ENCODE results near the gene PRKCA. TPM values are rescaled to one million over a fixed set of nuclear protein-coding genes. Genes with fewer than 3 reads are reported as not detected.

PRKCA gene
- total RNA-seq, 1 experiment from 2014 or later = 20.7 TPM

DNA sequence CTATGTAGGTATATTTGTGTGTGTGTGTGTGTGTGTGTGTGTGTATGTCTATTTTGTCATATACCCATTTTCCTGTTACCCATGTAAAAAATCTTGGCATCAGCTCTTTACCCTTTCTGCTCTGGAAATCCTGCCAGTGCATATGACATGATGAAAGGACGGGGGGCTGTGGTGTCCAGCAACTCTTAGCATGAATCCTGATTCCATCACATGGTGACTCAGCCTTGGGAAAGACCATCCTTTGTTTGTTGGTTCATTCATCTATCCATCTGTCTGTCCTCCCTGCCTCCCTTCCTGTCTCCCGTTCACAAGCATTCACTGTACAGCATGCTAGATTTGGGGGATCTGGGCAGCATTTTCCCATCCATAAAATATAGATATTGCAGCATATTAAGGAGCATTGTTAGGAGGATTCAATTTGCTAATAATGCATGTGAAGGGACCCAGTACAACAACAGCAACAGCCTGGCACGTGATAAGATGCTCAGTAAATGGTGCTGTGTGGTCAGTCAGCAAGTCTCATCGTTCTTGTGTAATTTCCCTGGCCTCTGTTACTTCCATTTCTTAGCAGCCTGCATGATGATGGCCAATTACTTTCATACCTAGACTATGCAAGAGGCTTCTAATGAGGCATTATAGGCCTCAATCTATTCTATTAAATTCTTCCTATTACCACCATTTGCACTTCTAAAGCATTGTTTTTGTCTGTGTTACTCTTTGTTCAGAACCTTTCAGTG lies 191.0 kb downstream of the PRKCA start:
- TF ChIP-seq, protein P1, sequence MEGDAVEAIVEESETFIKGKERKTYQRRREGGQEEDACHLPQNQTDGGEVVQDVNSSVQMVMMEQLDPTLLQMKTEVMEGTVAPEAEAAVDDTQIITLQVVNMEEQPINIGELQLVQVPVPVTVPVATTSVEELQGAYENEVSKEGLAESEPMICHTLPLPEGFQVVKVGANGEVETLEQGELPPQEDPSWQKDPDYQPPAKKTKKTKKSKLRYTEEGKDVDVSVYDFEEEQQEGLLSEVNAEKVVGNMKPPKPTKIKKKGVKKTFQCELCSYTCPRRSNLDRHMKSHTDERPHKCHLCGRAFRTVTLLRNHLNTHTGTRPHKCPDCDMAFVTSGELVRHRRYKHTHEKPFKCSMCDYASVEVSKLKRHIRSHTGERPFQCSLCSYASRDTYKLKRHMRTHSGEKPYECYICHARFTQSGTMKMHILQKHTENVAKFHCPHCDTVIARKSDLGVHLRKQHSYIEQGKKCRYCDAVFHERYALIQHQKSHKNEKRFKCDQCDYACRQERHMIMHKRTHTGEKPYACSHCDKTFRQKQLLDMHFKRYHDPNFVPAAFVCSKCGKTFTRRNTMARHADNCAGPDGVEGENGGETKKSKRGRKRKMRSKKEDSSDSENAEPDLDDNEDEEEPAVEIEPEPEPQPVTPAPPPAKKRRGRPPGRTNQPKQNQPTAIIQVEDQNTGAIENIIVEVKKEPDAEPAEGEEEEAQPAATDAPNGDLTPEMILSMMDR (IDR thresholded peaks at IDR 0.05; ENCODE audit: unreplicated experiment) = no peak
- peaks cover 24% of the 10 kb centered on the region for H3K4me1 Mint-ChIP-seq (ENCODE audit: insufficient read depth, unreplicated experiment)
- no TSS peak for BruUV-seq (replicated peaks)
- POLR2A ChIA-PET = interaction anchor here (0.7 to 0.8 kb wide), 2 partner anchors 14 to 62 kb away, joined by 3 read pairs; no protein-coding TSS in a partner anchor
- H3K4me3 Mint-ChIP-seq (ENCODE audit: unreplicated experiment) = no peak overlapping the region
- H3K27me3 Mint-ChIP-seq (ENCODE audit: insufficient read depth, unreplicated experiment) = no peaks in the 10 kb centered on the region
- peak; percentile 69 for DNase-seq (ENCODE audit: unreplicated experiment)
- H3K36me3 Mint-ChIP-seq (ENCODE audit: insufficient read depth, unreplicated experiment) = peaks cover 2% of the 10 kb centered on the region
- intact Hi-C loops (cut with micrococcal nuclease) = no loop called here
- CTCF ChIA-PET = no interaction called here
- no peaks in the 10 kb centered on the region for H3K9me3 Mint-ChIP-seq (ENCODE audit: unreplicated experiment)
- H3K27ac Mint-ChIP-seq (ENCODE audit: low read depth, unreplicated experiment) = peak overlapping the region; percentile 67

DNA sequence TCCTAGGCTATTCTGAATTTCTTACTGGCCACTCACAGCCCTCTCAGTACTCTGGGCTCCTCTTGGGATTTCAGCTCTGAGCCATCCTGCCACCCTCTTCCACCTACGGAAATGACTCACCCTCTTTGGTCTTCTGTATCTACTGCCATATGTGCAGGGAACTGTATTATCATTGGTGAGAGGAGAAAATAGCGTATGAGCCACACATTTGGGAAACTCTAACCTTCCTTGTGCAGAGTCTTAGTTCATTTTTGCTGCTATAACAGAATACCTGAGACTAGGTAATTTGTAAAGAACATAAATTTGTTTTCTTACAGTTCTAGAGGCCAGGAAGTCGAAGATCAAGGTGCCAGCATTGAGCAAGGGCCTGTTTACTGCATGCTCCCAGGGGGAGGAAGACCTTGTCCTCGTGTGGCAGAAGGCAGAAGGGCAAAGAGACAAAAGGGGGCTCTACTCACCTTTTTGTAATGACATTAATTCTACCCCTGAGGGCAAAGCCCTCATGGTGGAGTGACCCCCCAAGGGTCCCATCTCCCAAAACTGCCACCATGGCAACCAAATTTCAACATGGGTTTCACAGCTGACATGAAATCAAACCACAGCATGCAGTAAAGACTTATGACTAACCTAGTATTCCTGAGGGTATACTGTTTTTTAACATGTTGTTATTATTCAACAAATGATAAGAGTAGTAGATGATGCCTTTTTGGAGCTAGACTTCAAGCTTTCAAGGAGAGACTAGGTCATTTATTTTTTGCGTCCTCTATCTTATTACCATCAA lies 191.8 kb downstream of the PRKCA start:
- no peaks in the 10 kb centered on the region for H3K9me3 Mint-ChIP-seq (ENCODE audit: unreplicated experiment)
- peak overlapping the region; percentile 67 for H3K27ac Mint-ChIP-seq (ENCODE audit: low read depth, unreplicated experiment)
- CTCF ChIA-PET = interaction anchor here (0.7 to 0.8 kb wide), 2 partner anchors 31 to 240 kb away, joined by 5 to 6 read pairs; no protein-coding TSS in a partner anchor

DNA sequence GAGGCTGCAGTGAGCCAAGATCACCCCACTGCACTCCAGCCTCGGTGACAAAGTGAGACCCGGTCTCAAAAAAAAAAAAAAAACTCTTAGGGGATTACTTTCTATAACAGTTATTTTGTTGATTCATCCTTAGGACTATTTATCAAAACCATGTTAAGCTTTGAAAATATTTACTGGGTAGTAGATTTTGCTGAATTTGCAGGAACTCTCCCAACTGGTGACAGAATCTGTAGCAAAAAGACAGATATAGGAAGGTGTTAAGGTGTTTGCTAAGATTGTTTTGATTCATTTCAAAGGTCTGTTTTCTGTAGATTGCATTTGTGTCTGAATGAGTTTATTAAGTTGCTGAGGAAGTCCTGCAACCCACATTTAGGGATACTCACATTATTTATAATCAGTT lies 192.6 kb downstream of the PRKCA start:
- Mint-ChIP-seq H3K36me3 (ENCODE audit: insufficient read depth, unreplicated experiment) (peaks cover 5% of the 10 kb centered on the region), H3K4me3 (ENCODE audit: unreplicated experiment) (no peak overlapping the region), H3K4me1 (ENCODE audit: insufficient read depth, unreplicated experiment) (peaks cover 25% of the 10 kb centered on the region), H3K9me3 (ENCODE audit: unreplicated experiment) (no peaks in the 10 kb centered on the region), H3K27me3 (ENCODE audit: insufficient read depth, unreplicated experiment) (no peaks in the 10 kb centered on the region), H3K27ac (ENCODE audit: low read depth, unreplicated experiment) (peak overlapping the region; percentile 67)
- ChIA-PET POLR2A (interaction anchor here (0.8 to 1.3 kb wide), 4 partner anchors 9 to 51 kb away, joined by 3 to 4 read pairs (median 3); no protein-coding TSS in a partner anchor), CTCF (interaction anchor here (0.8 kb wide), 1 partner anchor 241 kb away, joined by 6 read pairs; no protein-coding TSS in a partner anchor)
- BruUV-seq (replicated peaks) = no TSS peak
- no peak for DNase-seq (ENCODE audit: unreplicated experiment)
- TF ChIP-seq, protein P1 (IDR thresholded peaks at IDR 0.05; ENCODE audit: unreplicated experiment) = no peak
- intact Hi-C loops (cut with micrococcal nuclease) = no loop called here

More for the DNA sequence above, 191.8 kb downstream of the PRKCA start:
- DNase-seq (ENCODE audit: unreplicated experiment) = peak; percentile 89
- H3K4me1 Mint-ChIP-seq (ENCODE audit: insufficient read depth, unreplicated experiment) = peaks cover 25% of the 10 kb centered on the region
- TF ChIP-seq, protein P1 (IDR thresholded peaks at IDR 0.05; ENCODE audit: unreplicated experiment) = no peak
- POLR2A ChIA-PET = interaction anchor here (0.7 to 1.3 kb wide), 6 partner anchors 8 to 62 kb away, joined by 3 to 4 read pairs (median 3); no protein-coding TSS in a partner anchor
- peaks cover 5% of the 10 kb centered on the region for H3K36me3 Mint-ChIP-seq (ENCODE audit: insufficient read depth, unreplicated experiment)
- no peaks in the 10 kb centered on the region for H3K27me3 Mint-ChIP-seq (ENCODE audit: insufficient read depth, unreplicated experiment)
- BruUV-seq (replicated peaks) = no TSS peak
- intact Hi-C loops (cut with micrococcal nuclease) = no loop called here
- H3K4me3 Mint-ChIP-seq (ENCODE audit: unreplicated experiment) = no peak overlapping the region

DNA sequence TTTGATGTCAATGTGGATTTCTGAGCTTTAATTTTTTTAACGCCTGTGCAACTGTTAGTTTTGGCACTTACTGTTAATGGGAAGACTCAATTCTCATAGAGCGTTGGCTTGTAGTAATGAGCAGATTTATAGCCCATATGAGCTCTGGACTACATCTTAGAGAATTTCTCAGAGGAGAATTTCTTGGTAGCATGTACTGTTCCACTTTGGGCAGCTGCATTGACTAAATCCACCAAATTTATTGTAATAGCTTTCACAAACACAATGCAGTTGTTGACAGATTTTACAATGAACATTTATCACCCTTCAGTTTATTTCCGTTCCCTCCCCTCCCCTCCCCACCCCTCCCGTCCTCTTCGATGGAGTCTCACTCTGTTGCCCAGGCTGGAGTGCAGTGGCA lies 193.9 kb downstream of the PRKCA start:
- no TSS peak for BruUV-seq (replicated peaks)
- peaks cover 25% of the 10 kb centered on the region for H3K4me1 Mint-ChIP-seq (ENCODE audit: insufficient read depth, unreplicated experiment)
- CTCF ChIA-PET = interaction anchor here (0.6 kb wide), 2 partner anchors 30 to 312 kb away, joined by 3 read pairs; no protein-coding TSS in a partner anchor

More for the DNA sequence above, 193.9 kb downstream of the PRKCA start:
- TF ChIP-seq, protein P1 (IDR thresholded peaks at IDR 0.05; ENCODE audit: unreplicated experiment) = no peak
- Mint-ChIP-seq H3K27ac (ENCODE audit: low read depth, unreplicated experiment) (no peak overlapping the region), H3K36me3 (ENCODE audit: insufficient read depth, unreplicated experiment) (peaks cover 5% of the 10 kb centered on the region), H3K4me3 (ENCODE audit: unreplicated experiment) (no peak overlapping the region), H3K27me3 (ENCODE audit: insufficient read depth, unreplicated experiment) (no peaks in the 10 kb centered on the region), H3K9me3 (ENCODE audit: unreplicated experiment) (no peaks in the 10 kb centered on the region)
- POLR2A ChIA-PET = interaction anchor here (0.6 to 1.0 kb wide), 3 partner anchors 9 to 28 kb away, joined by 3 to 4 read pairs (median 3); no protein-coding TSS in a partner anchor
- intact Hi-C loops (cut with micrococcal nuclease) = no loop called here
- DNase-seq (ENCODE audit: unreplicated experiment) = no peak

Data from MCF 10A (cell line).